ENCODE results near the gene THSD4.

GRCh38 chr15:71116942-71117341 lies 1.7 kb downstream of the THSD4 start:
- TF ChIP-seq CTCF (IDR thresholded peaks at IDR 0.05): no peak
- no peak for TF ChIP-seq POLR2A (IDR thresholded peaks at IDR 0.05)

Measured in suprapubic skin (tissue), 3 donors.